Uterus (tissue), 2 donors: ENCODE measurements around the gene ZNF513.

Experiments used
- POLR2A ChIP-seq, 2 donors: fragments of 450-650 bp; IDR thresholded peaks; one replicate each; pipeline ENCODE4 v1.6.1; 2016; ENCODE audit warnings: antibody characterized with exemption in 2 of 2, mild to moderate bottlenecking in 1 of 2, moderate library complexity in 1 of 2
- TF ChIP-seq, protein P1 (sequence below), 4 experiments: fragments of 200-600 bp in 2 of 4; fragments of 450-650 bp in 2 of 4; sonication (generic) in 2 of 4; IDR thresholded peaks; one replicate each; pipeline ENCODE4 v1.5.1; 2016 to 2019; ENCODE audit warnings: antibody characterized with exemption in 4 of 4, mild to moderate bottlenecking in 2 of 4, moderate library complexity in 1 of 4

DNA sequence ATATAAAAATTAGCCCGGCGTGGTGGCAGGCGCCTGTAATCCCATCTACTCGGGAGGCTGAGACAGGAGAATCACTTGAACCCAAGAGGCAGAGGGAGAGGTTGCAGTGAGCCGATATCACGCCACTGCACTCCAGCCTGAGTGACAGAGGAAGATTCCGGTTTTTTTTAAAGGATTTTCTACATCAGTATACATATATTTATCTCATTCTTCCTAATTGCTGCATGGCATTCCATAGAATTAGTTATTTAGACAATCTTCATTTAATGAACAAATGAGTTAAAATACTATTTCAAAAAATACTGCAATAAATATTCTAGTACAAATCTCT is 26.0 kb downstream of the ZNF513 start:
- TF ChIP-seq, protein P1, sequence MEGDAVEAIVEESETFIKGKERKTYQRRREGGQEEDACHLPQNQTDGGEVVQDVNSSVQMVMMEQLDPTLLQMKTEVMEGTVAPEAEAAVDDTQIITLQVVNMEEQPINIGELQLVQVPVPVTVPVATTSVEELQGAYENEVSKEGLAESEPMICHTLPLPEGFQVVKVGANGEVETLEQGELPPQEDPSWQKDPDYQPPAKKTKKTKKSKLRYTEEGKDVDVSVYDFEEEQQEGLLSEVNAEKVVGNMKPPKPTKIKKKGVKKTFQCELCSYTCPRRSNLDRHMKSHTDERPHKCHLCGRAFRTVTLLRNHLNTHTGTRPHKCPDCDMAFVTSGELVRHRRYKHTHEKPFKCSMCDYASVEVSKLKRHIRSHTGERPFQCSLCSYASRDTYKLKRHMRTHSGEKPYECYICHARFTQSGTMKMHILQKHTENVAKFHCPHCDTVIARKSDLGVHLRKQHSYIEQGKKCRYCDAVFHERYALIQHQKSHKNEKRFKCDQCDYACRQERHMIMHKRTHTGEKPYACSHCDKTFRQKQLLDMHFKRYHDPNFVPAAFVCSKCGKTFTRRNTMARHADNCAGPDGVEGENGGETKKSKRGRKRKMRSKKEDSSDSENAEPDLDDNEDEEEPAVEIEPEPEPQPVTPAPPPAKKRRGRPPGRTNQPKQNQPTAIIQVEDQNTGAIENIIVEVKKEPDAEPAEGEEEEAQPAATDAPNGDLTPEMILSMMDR (IDR thresholded peaks at IDR 0.05), result no peak
- TF ChIP-seq POLR2A (IDR thresholded peaks at IDR 0.05), result no peak
